Mesenchymal stem cell (in vitro differentiated cells and primary cell): Measurements from ENCODE around the gene SCN7A.
"Not testable (repeated sequence)": the region's sequence is repeated elsewhere in the genome, so short reads cannot be mapped to it uniquely, and the experiment has no call there.

Source experiments
- DNase-seq: peaks from one replicate; pipeline ENCODE4 v3.0.0-alpha.2; 2013
- H2AFZ ChIP-seq: one replicate; pipeline ENCODE4 v1.6.1; 2013; ENCODE audit warnings: low read depth, mild to moderate bottlenecking, control low read depth, inconsistent platforms, low read length, moderate library complexity
- H2AK5ac ChIP-seq: 2 replicates; pipeline ENCODE4 v1.6.1; 2013; ENCODE audit warnings: low read length, moderate library complexity, mild to moderate bottlenecking, inconsistent platforms; ENCODE audit not compliant: severe bottlenecking
- H2BK120ac ChIP-seq: one replicate; pipeline ENCODE4 v1.6.1; 2013; ENCODE audit warnings: low read depth, mild to moderate bottlenecking, inconsistent platforms, low read length, moderate library complexity
- H2BK12ac ChIP-seq, 2 experiments: one replicate each; pipeline ENCODE4 v1.6.1; 2013; ENCODE audit warnings: inconsistent platforms in 2 of 2, low read length in 2 of 2, mild to moderate bottlenecking in 2 of 2, moderate library complexity in 2 of 2, control low read depth in 1 of 2
- H2BK15ac ChIP-seq: one replicate; pipeline ENCODE4 v1.6.1; 2013; ENCODE audit warnings: mild to moderate bottlenecking, low read depth, inconsistent platforms; ENCODE audit not compliant: poor library complexity, severe bottlenecking
- H2BK5ac ChIP-seq: 2 replicates; pipeline ENCODE4 v1.6.1; 2013; ENCODE audit warnings: low read depth, mild to moderate bottlenecking, low read length, control low read depth, inconsistent platforms; ENCODE audit not compliant: poor library complexity, severe bottlenecking
- H3K14ac ChIP-seq, 2 experiments: one replicate each; pipeline ENCODE4 v1.6.1; 2013; ENCODE audit warnings: inconsistent platforms in 2 of 2, low read length in 2 of 2, control low read depth in 1 of 2, mild to moderate bottlenecking in 1 of 2, moderate library complexity in 1 of 2
- H3K18ac ChIP-seq, 2 experiments: one replicate each; pipeline ENCODE4 v1.6.1; 2013; ENCODE audit warnings: inconsistent platforms in 2 of 2, low read length in 2 of 2, control low read depth in 1 of 2, low read depth in 1 of 2, mild to moderate bottlenecking in 1 of 2
- H3K23ac ChIP-seq, 2 experiments: one replicate each; pipeline ENCODE4 v1.6.1; 2013; ENCODE audit warnings: inconsistent platforms in 2 of 2, low read length in 2 of 2, mild to moderate bottlenecking in 2 of 2, moderate library complexity in 2 of 2, control low read depth in 1 of 2
- H3K27ac ChIP-seq: 2 replicates; pipeline ENCODE4 v1.5.1; 2013; ENCODE audit warnings: mild to moderate bottlenecking, moderate library complexity, low read length, control low read depth, inconsistent platforms; ENCODE audit not compliant: poor library complexity, severe bottlenecking
- H3K27me3 ChIP-seq, 2 experiments: 2 replicates each; pipeline versions ENCODE4 v1.6.1 to v1.7.0; 2013; ENCODE audit warnings: low read length in 2 of 2, mild to moderate bottlenecking in 2 of 2, moderate library complexity in 2 of 2, control low read depth in 1 of 2, inconsistent platforms in 1 of 2; ENCODE audit not compliant: control insufficient read depth in 1 of 2, insufficient read depth in 1 of 2
- H3K36me3 ChIP-seq, 2 experiments: 2 replicates each; pipeline versions ENCODE4 v1.6.1 to v1.7.0; 2013; ENCODE audit warnings: low read length in 2 of 2, control low read depth in 1 of 2, inconsistent platforms in 1 of 2, low read depth in 1 of 2, mild to moderate bottlenecking in 1 of 2; ENCODE audit not compliant: insufficient read depth in 2 of 2, control insufficient read depth in 1 of 2
- H3K4ac ChIP-seq, 2 experiments: one replicate each; pipeline ENCODE4 v1.6.1; 2013; ENCODE audit warnings: inconsistent platforms in 2 of 2, low read length in 2 of 2, mild to moderate bottlenecking in 2 of 2, moderate library complexity in 2 of 2, control low read depth in 1 of 2, low read depth in 1 of 2
- H3K4me1 ChIP-seq: 2 replicates; pipeline ENCODE4 v1.6.1; 2013; ENCODE audit warnings: low read depth, low read length, control low read depth; ENCODE audit not compliant: control insufficient read depth, insufficient read depth
- H3K4me2 ChIP-seq: 2 replicates; pipeline ENCODE4 v1.6.1; 2013; ENCODE audit warnings: low read length, mild to moderate bottlenecking, inconsistent platforms; ENCODE audit not compliant: poor library complexity, severe bottlenecking
- H3K4me3 ChIP-seq, 2 experiments: 2 replicates each; pipeline versions ENCODE4 v1.5.1 to v1.7.0; 2013; ENCODE audit warnings: low read length in 2 of 2, mild to moderate bottlenecking in 2 of 2, control low read depth in 1 of 2, low read depth in 1 of 2; ENCODE audit not compliant: insufficient read depth in 1 of 2
- H3K79me1 ChIP-seq: replicated peaks from 2 replicates; pipeline ENCODE4 v1.6.1; 2013; ENCODE audit warnings: mild to moderate bottlenecking, control low read depth, low read length, inconsistent platforms; ENCODE audit not compliant: poor library complexity, severe bottlenecking
- H3K9ac ChIP-seq: 2 replicates; pipeline ENCODE4 v1.7.0; 2013; ENCODE audit warnings: mild to moderate bottlenecking, low read length, moderate library complexity
- H3K9me3 ChIP-seq: 2 replicates; pipeline ENCODE4 v1.7.0; 2013; ENCODE audit warnings: mild to moderate bottlenecking, low read length; ENCODE audit not compliant: control insufficient read depth
- H4K8ac ChIP-seq: one replicate; pipeline ENCODE4 v1.6.1; 2013; ENCODE audit warnings: inconsistent platforms, mild to moderate bottlenecking, low read length, moderate library complexity
- H4K91ac ChIP-seq: one replicate; pipeline ENCODE4 v1.6.1; 2013; ENCODE audit warnings: mild to moderate bottlenecking, low read length, inconsistent platforms
- WGBS: methylation state at CpG from one replicate; pipeline ENCODE4 v1.1.7; 2013; ENCODE audit warnings: mixed read lengths; 5-methylcytosine and 5-hydroxymethylcytosine counted together

SCN7A gene

DNA sequence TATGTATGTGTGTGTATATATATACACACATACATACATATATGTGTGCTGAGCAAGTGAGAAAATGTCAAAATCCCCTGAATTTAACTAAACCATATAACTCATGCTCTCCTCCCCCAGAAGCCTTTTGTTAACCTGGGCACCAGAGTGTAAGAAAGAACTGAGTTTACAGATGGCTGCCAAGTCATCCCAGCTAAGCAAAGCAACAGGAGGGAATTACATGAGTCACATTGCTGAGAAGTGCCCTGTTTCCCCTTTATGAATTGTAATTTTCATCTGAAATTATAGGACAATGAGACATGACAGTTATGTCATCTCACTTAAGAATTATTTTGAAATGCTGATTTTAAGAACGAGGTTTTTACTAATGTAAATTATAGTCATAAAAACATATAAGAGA is 29.9 kb downstream of the SCN7A start:
- no CpG with 5 or more reads among the region's 1 CpG for WGBS

GRCh38 chr2:166463640-166464039 is 30.4 kb downstream of the SCN7A start:
- H3K18ac ChIP-seq = no peak overlapping the region
- no peak overlapping the region for H2BK15ac ChIP-seq
- H2BK12ac ChIP-seq = no peak overlapping the region
- no peak overlapping the region for H3K23ac ChIP-seq
- no peaks in the 10 kb centered on the region for H3K27me3 ChIP-seq
- 97% methylated on average over 5 of the region's 5 CpGs for WGBS
- no peak overlapping the region for H4K8ac ChIP-seq
- no peak overlapping the region for H4K91ac ChIP-seq
- DNase-seq = no peak
- H2AFZ ChIP-seq = no peak overlapping the region
- no peaks in the 10 kb centered on the region for H3K36me3 ChIP-seq
- H3K4me1 ChIP-seq = no peaks in the 10 kb centered on the region
- no peak overlapping the region for H2BK120ac ChIP-seq
- H3K4ac ChIP-seq = no peak overlapping the region
- no peaks in the 10 kb centered on the region for H3K9me3 ChIP-seq
- H3K9ac ChIP-seq = no peak overlapping the region
- H3K79me1 ChIP-seq = no peaks in the 10 kb centered on the region
- H2BK5ac ChIP-seq = no peak overlapping the region
- no peak overlapping the region for H3K27ac ChIP-seq
- H3K4me3 ChIP-seq = no peak overlapping the region
- H2AK5ac ChIP-seq = no peak overlapping the region
- no peak overlapping the region for H3K4me2 ChIP-seq
- H3K14ac ChIP-seq = no peak overlapping the region

More for the DNA sequence above, 29.9 kb downstream of the SCN7A start:
- DNase-seq = no peak
- Histone ChIP-seq H3K23ac (no peak overlapping the region), H3K36me3 (no peaks in the 10 kb centered on the region), H3K18ac (no peak overlapping the region), H2AFZ (no peak overlapping the region), H3K27me3 (no peaks in the 10 kb centered on the region), H2BK5ac (no peak overlapping the region), H3K9me3 (no peaks in the 10 kb centered on the region), H3K27ac (no peak overlapping the region), H4K91ac (no peak overlapping the region), H2BK12ac (no peak overlapping the region), H3K14ac (no peak overlapping the region), H3K4me1 (no peaks in the 10 kb centered on the region), H2BK15ac (no peak overlapping the region), H3K4ac (no peak overlapping the region), H4K8ac (no peak overlapping the region), H3K79me1 (no peaks in the 10 kb centered on the region), H2AK5ac (no peak overlapping the region), H3K4me3 (no peak overlapping the region), H2BK120ac (no peak overlapping the region), H3K9ac (no peak overlapping the region), H3K4me2 (no peak overlapping the region)

- H2BK15ac ChIP-seq = no peak overlapping the region
- H4K8ac ChIP-seq = no peak overlapping the region
- no peak overlapping the region for H3K4me2 ChIP-seq
- H2BK120ac ChIP-seq = no peak overlapping the region
- H3K4me1 ChIP-seq = no peaks in the 10 kb centered on the region
- no peak overlapping the region for H2AFZ ChIP-seq
- no peak overlapping the region for H3K9ac ChIP-seq
- no peak for DNase-seq
- H4K91ac ChIP-seq = no peak overlapping the region
- H2BK12ac ChIP-seq = no peak overlapping the region
- H3K4me3 ChIP-seq = no peak overlapping the region
- no peaks in the 10 kb centered on the region for H3K36me3 ChIP-seq
- H3K79me1 ChIP-seq = no peaks in the 10 kb centered on the region
- no peak overlapping the region for H2BK5ac ChIP-seq
- H3K23ac ChIP-seq = no peak overlapping the region
- no CpG with 5 or more reads among the region's 1 CpG for WGBS
- H3K27ac ChIP-seq = no peak overlapping the region
- no peak overlapping the region for H2AK5ac ChIP-seq
- H3K4ac ChIP-seq = no peak overlapping the region
- H3K9me3 ChIP-seq = no peaks in the 10 kb centered on the region
- no peak overlapping the region for H3K18ac ChIP-seq
- no peak overlapping the region for H3K14ac ChIP-seq
- H3K27me3 ChIP-seq = no peaks in the 10 kb centered on the region
Observed at GRCh38 chr2:166458674-166459073, 35.4 kb downstream of the SCN7A start.

GRCh38 chr2:166455823-166456222 is 38.2 kb downstream of the SCN7A start:
- not testable (repeated sequence) for H3K79me1 ChIP-seq, H3K9me3 ChIP-seq, H3K23ac ChIP-seq

More at GRCh38 chr2:166455823-166456222, 38.2 kb downstream of the SCN7A start:
- not testable (repeated sequence) for H2AFZ ChIP-seq, H3K18ac ChIP-seq, H3K4me2 ChIP-seq, H3K14ac ChIP-seq, H2BK120ac ChIP-seq, H3K36me3 ChIP-seq, H3K4me1 ChIP-seq, H3K4me3 ChIP-seq, H3K4ac ChIP-seq, H2BK12ac ChIP-seq, H3K27ac ChIP-seq, H4K8ac ChIP-seq, H3K9ac ChIP-seq, H2BK5ac ChIP-seq, H2BK15ac ChIP-seq, DNase-seq, H4K91ac ChIP-seq, H3K27me3 ChIP-seq, H2AK5ac ChIP-seq
- 100% methylated on average over 3 of the region's 4 CpGs for WGBS
